BJ (cell line): ENCODE results near the gene TOPAZ1. TPM values are rescaled to one million over a fixed set of nuclear protein-coding genes. Genes with fewer than 3 reads are reported as not detected.

Source experiments
- CTCF ChIA-PET: fragments of 350-600 bp; formaldehyde crosslinking; extraction: SDS; loops from one replicate; lab custom pipeline; 2021; ENCODE audit warnings: antibody characterized with exemption, inconsistent platforms; lab: Yijun Ruan, JAX
- POLR2A ChIA-PET: fragments of 300-600 bp; sonication (Branson Sonifier 250); formaldehyde crosslinking; extraction: SDS; loops from one replicate; lab custom pipeline; 2021; ENCODE audit warnings: antibody characterized with exemption; lab: Charles Lee
- DNase-seq: peaks from one replicate; pipeline ENCODE4 v3.0.0-alpha.2; 2011; ENCODE audit warnings: low read depth
- H3K27me3 ChIP-seq: 2 replicates; pipeline ENCODE4 v1.6.0; 2011; ENCODE audit warnings: low read length; ENCODE audit not compliant: control insufficient read depth, insufficient read depth
- H3K36me3 ChIP-seq: 2 replicates; pipeline ENCODE4 v1.5.1; 2011; ENCODE audit warnings: low read length; ENCODE audit not compliant: control insufficient read depth, insufficient read depth
- H3K4me3 ChIP-seq: 2 replicates; pipeline ENCODE4 v1.5.1; 2011; ENCODE audit warnings: low read depth, mild to moderate bottlenecking, control low read depth, low read length
- CTCF ChIP-seq: IDR thresholded peaks from 2 replicates; pipeline ENCODE4 v1.5.1; 2011; ENCODE audit warnings: low read depth, mild to moderate bottlenecking, control low read depth, inconsistent platforms, low read length, moderate library complexity; ENCODE audit not compliant: insufficient read depth
- polyA plus RNA-seq: library from polyadenylated mRNA; depleted of rRNA; stranded (reverse); fragments of >200 nt; gene quantifications from 2 replicates; pipeline ENCODE4 v1.2.3, GENCODE V29; 2011

Gene TOPAZ1
- polyA plus RNA-seq, 1 experiment: not detected

- Histone ChIP-seq H3K36me3 (no peaks in the 10 kb centered on the region), H3K4me3 (no peak overlapping the region), H3K27me3 (no peaks in the 10 kb centered on the region; the same call in 1 of the 2 replicates)
- ChIA-PET CTCF (interaction anchor here (0.6 kb wide), 1 partner anchor 9 kb away, joined by 3 read pairs; no protein-coding TSS in a partner anchor), POLR2A (no interaction called here)
- TF ChIP-seq CTCF: no peak
- DNase-seq: no peak
Measured at GRCh38 chr3:44224131-44224530, 17.6 kb upstream of the TOPAZ1 start.

- CTCF ChIA-PET: no interaction called here
- Histone ChIP-seq H3K27me3 (no peaks in the 10 kb centered on the region), H3K36me3 (no peaks in the 10 kb centered on the region), H3K4me3 (no peak overlapping the region)
- DNase-seq: no peak
- POLR2A ChIA-PET: no interaction called here
- no peak for TF ChIP-seq CTCF
Measured at GRCh38 chr3:44226573-44226972, 15.1 kb upstream of the TOPAZ1 start.

GRCh38 chr3:44227632-44228031 lies 14.1 kb upstream of the TOPAZ1 start:
- DNase-seq: no peak
- H3K4me3 ChIP-seq: no peak overlapping the region
- ChIA-PET CTCF (interaction anchor here (0.9 to 1.0 kb wide), 2 partner anchors 8 to 9 kb away, joined by 3 to 4 read pairs; no protein-coding TSS in a partner anchor), POLR2A (no interaction called here)
- no peaks in the 10 kb centered on the region for H3K27me3 ChIP-seq
- H3K36me3 ChIP-seq: no peaks in the 10 kb centered on the region
- no peak for TF ChIP-seq CTCF

GRCh38 chr3:44228900-44229299 lies 12.8 kb upstream of the TOPAZ1 start:
- no peak for TF ChIP-seq CTCF
- DNase-seq: no peak
- no peak overlapping the region for H3K4me3 ChIP-seq
- CTCF ChIA-PET: no interaction called here
- H3K36me3 ChIP-seq: no peaks in the 10 kb centered on the region
- POLR2A ChIA-PET: no interaction called here
- no peaks in the 10 kb centered on the region for H3K27me3 ChIP-seq

GRCh38 chr3:44232407-44232806 lies 9.3 kb upstream of the TOPAZ1 start:
- no peak overlapping the region for H3K4me3 ChIP-seq
- CTCF ChIA-PET: no interaction called here
- POLR2A ChIA-PET: no interaction called here

More at GRCh38 chr3:44232407-44232806, 9.3 kb upstream of the TOPAZ1 start:
- Histone ChIP-seq H3K27me3 (no peaks in the 10 kb centered on the region), H3K36me3 (no peaks in the 10 kb centered on the region)
- DNase-seq: no peak
- TF ChIP-seq CTCF: no peak
